HG02571 (cell line): ENCODE results near the gene ATP8A1.
"Not testable (repeated sequence)": the region's sequence is repeated elsewhere in the genome, so short reads cannot be mapped to it uniquely, and the experiment has no call there.

ENCODE experiments used
- ATAC-seq: cut with Tn5 transposase; IDR thresholded peaks from one replicate; pipeline ENCODE4 v1.9.1; 2021; ENCODE audit warnings: mild to moderate bottlenecking, moderate library complexity; ENCODE audit not compliant: unreplicated experiment

The ATP8A1 gene

DNA sequence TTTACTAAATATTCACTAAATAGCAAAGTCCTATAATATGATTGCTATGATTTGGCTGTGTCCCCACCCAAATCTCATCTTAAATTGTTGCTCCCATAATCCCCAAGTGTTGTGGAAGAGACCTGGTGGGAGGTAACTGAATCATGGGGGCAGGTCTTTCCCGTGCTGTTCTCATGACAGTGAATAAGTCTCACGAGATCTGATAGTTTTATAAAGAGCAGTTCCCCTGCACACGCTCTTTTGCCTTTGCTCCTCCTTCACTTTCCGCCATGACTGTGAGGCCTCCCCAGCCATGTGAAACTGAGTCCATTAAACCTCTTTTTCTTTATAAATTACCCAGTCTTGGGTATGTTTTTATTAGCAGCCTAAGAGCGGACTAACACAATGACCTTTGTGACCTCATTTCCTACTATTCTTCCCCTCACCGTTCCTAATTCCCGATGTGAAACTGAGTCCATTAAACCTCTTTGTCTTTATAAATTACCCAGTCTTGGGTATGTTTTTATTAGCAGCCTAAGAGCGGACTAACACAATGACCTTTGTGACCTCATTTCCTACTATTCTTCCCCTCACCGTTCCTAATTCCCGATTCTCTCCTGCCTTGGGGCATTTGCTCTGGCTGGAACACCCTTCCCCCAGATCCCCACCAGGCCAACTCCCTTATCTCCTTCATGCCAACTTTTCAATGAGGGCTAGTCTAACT, 4.2 kb downstream of the ATP8A1 start:
- not testable (repeated sequence) for ATAC-seq

DNA sequence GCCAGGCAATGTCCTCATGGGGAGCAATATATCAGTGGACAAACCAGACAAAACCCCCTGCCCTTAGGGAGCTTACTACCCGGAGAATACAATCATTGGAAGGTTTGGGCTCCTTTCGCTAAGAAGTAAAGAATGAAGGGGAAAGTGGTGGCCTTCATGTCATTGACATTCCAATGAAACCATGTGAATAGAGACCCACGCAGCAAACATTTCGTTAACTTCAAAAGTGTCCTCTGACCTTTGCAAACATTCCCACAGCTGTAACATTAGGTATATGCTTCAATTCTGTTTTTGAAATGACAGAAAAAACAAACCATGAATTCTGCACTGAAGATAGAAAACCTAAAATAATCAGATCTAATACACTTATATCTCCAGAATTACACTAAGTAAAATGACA, 7.0 kb downstream of the ATP8A1 start:
- ATAC-seq, result no peak

DNA sequence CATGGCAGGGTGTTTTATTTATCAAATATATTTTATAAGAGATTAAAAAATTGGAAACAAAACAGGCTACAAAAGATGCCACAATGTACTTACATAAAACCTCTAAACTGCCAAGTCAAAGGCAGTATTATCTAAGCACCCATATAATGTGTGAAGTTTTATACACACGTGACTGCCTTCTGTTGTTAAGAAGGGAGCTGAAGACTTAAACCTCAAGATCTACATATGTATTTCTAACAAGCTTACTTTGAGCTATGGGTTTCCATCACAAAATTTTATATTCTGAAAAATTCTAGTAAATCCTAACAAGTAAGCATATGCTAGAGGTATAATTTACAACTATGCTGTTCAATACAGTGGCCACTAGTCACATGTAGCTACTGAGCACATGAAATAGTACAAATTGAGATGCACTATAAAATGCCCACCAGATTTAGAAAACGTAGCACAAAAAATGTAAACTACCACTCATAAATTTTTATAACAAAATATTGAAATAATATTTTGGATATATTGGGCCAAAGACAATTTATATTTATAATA, 9.8 kb downstream of the ATP8A1 start:
- ATAC-seq, result no peak

DNA sequence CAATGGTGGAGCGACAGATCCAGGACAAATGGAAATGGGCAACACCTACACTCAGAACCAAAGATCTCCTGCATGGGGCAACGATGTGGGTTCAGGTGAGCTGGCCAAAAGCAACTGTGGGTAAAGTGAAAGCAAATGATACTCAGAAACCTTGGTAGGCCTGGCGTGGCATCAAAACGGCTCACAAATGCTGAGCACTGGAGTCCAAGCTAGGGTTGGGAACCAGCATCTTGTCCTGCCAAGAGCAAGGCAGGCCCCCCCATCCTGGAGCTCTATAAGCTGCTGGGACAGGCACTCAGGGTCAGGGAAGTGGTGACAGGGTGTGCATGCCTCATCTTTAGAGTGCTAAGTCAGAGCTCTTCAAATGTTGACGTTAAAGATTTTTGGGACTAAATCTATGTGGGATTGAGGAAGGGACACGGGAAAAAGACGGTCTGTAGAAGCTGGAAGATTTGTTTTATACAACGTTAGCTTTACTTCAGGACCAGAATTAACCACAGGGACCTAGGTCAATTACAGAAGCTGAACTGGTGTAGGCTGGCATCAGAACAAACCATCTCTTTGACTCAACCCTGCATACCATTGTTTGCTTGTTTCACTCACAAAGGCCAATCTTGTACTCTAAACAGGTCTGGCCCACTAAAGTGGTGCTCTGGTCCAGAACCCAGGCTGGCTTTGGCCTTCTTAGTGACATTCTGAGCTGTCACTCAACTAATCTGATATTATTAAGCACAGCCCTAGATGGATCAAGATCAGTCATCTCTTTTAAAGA, 10.7 kb downstream of the ATP8A1 start:
- ATAC-seq, result no peak

DNA sequence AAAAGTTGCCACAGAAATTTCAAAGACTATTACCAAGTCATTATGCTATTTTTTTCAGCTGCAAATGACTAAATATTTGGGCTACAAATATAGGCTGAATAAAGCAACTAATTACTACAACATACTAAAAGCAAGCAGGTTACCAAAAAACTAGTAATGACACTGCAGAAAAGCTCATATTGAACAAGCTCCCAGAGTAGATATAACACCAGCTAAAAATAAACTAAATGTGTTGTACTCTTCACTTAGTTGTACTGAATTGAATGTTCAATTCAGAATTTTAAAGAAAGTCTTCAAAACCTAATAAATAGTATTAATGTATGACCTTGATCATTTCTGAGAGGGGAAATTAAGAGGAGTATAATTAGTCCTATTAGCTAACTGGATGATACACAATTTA, 12.0 kb downstream of the ATP8A1 start:
- ATAC-seq, result no peak

DNA sequence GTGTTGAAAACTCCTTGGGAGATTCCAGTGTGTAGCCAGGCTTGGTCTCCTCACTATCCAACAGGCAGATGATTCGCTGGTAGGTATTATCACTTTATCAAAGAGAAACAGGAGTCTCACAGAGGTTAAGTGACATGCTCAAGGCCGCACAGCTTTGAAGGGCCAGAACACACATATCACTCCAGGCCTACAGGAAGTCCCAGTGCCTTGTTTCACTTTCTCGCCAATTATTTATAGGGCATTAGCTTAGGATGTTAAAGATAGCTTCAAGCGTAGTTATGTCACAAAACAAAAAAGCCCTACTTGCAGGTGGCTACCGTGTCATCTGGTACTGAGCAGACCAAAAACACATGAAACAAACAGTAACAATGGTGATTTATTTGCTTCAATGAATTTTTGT, 13.2 kb downstream of the ATP8A1 start:
- peak; percentile 45 for ATAC-seq

DNA sequence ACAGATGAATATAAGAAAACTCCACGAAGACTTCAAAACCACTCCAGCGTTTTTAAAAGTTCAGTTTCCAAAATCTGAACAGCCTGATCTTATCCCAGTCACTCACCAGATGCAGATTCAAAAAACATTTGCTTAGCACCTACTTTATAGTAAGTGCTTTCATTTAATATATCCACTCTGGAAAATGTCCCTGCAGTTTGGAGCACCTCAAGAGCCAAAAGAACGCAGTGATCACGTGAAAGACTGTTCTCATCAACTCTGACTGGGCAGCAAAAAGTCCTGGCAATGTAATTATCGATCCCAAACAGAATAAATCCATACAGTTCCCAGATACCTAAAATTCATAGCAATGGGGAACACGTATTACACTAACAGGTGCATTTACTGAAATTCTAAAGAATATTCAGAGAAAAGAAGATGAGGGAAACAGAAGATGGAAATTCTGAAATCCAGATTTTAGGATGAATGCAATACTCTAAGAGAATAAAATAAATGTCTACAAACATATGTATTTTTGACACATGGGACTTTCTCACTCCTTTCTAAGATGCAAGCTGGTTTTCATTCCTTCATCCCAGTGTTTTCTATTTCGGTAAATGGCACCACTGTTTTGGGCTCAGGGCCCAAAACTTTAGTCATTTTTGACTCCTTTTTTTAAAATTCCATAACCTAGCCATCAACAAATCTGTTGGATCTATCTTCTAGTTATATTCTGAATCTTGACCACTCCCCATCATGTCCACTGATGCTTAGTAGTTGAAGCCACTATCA, 13.9 kb downstream of the ATP8A1 start:
- ATAC-seq, result no peak

DNA sequence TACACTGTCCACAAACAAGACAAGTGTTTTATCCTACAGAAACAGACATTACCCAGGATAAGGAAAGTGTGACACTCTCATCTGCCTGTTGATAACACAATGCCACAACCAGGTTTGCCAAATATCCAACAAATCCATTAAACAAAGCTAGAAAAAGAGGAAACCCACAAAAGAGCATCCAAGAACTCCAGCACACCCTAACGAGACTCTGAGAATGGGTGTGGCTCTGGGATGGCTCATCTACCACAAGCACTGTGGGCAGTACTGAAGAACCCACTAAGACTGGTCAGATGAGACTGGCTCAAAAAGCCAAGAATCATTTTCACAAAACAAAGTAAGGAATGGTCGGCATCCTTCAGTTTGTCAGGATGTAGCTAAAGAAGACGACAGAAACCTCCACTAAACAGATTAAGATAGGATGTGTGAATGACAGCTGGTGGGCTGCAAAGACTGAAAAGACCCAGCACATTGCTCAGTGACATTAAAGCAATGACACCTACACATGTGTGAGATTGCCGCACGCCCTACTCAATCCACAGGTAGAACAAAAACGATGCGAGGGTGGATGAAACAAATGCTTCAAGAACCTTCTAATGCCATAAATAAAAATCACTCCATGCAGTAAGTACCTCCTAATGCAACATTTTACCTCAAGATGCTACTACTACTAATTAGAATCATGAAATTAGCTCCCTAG, 14.7 kb downstream of the ATP8A1 start:
- peak; percentile 27 for ATAC-seq

DNA sequence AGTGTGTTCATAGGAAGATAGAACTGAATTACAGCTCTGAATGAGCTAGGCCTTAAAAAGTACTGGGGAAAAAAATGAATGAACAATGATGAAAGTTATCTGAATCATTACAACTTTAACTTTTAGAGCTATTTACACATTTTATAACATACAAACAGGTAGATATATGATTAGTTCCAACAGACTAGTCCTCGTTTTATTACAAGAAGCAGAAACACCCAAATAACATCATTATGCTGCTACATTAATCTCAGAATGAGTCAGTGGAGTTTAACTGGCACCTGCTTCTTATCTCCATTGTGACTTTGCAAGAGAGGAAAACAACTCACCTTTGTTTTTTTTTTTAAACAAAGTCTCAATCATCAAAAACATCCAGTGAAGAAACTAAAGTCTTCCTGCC, 15.2 kb downstream of the ATP8A1 start:
- ATAC-seq, result no peak

DNA sequence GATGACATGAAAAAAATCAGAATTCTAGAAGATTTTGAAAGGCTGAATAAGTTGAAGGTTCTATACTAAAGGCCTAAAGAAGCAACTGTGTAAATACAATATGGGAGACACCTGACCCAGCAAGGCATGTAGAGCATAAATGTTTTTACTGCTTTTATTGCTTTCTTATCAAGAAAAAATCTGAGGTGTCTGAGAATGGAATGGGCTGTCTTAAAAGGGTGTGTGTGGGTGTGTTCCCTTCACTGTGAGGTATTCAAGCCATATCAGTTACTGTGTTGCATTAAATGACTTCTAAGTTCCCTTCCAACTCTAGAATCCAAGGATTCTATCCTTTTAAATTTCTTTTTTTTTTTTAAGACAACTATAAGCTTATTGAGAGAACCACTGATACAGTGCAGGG, 15.7 kb downstream of the ATP8A1 start:
- ATAC-seq, result no peak

DNA sequence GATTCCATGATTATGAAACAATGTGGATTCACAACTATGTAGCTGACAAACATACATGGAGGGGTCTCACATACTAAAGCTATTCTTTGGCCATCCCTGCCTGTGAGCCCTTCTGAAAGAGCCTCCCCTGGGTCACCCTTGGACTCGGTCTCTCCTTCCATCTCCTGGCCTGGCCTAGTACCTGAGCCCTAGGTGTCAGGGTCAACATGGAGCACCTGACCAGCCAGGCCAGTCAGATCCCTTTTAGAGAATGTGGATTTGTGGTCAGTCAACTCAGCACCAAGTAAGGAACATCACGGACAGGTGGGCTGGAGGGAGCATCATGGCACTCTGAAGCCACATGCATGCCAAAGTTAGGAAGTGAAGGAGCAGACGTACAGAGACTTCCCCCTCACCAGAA, 16.3 kb downstream of the ATP8A1 start:
- ATAC-seq, result no peak

DNA sequence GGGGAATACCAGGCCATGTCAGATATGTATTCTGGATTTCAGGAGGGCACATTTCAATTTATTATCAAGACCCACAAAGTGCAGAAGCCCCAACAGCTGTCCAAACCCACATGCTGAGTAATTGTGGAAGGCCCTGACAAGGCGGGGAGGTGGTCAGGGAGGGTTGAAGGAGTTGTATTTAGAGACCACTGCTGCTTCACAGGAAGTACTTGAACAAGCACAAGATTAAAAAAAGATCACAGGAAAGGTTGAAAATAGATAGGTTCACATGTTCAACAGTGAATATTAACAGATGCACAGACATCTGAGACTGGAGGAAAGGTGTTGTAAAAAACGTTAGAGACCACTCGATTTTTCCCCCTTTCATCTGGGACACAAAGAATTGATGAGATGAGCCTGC, 17.9 kb downstream of the ATP8A1 start:
- ATAC-seq, result peak; percentile 60

DNA sequence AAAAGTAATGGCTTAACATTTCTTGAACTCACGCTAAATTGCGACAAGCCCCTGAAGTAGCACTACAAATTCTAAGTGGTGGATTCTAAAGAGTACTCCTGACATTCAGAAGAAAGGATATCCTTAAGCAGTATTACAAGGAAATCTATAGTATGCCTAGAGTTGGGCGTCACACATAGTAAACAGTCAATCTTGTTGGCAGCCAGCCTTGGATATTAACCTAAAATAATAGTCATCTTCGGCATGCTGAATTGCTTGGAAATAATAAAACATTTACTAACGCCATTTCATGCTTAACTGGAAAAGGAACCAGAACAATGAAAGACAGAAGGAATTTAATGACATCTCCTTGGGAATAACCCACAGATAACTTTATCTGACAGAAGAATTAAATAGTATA, 18.6 kb downstream of the ATP8A1 start:
- no peak for ATAC-seq

DNA sequence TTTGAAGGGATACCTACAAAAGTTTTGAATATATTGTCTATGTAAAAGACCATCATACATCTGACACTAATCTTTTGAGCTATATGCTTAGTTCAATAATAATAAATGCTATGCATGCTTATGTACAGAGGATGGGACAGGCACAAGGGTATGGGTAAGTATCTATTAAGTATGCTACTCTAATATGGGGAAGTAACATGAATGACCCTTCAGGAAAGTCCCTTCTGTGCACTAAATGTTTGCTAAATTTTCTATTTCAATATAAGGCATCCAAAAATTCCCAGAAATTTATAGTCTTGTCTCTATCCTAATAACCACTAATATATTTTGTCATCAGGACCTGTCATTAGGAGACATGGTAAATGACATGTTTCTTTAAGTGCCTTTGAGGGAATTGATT, 19.0 kb downstream of the ATP8A1 start:
- no peak for ATAC-seq

DNA sequence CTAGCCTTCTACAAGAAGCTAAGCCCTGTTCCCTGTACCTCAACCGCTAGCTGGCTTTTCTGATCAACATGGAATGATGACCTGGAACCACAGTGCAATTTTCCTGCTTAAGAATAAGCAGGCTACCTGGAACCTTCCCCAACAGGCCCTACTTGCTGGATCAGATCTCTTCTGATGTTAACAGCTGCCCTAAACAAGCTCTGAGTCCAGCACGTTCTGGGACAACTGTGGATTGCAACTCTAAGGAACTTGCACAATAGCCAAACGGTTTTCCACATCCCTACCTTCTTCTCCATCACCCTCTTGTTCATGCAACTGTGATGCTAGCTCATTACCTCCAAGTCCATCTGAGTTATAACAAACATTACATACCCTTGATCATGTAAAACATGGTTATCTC, 19.8 kb downstream of the ATP8A1 start:
- no peak for ATAC-seq

DNA sequence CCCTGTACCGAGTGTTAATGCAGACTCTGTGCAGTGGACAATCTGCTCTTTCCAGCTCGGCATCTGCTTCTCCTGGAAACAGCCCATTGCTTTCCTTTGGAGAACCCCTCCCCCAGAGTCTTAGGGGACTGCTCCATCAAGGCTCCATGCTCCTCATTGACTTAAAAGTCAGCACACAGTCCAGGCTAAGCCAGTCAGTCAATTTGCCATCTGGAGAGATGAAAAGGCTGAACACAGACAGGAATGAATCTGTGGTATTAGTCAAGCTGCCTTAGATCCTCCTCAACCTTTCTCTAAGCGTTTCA, 20.3 kb downstream of the ATP8A1 start:
- ATAC-seq, result no peak

DNA sequence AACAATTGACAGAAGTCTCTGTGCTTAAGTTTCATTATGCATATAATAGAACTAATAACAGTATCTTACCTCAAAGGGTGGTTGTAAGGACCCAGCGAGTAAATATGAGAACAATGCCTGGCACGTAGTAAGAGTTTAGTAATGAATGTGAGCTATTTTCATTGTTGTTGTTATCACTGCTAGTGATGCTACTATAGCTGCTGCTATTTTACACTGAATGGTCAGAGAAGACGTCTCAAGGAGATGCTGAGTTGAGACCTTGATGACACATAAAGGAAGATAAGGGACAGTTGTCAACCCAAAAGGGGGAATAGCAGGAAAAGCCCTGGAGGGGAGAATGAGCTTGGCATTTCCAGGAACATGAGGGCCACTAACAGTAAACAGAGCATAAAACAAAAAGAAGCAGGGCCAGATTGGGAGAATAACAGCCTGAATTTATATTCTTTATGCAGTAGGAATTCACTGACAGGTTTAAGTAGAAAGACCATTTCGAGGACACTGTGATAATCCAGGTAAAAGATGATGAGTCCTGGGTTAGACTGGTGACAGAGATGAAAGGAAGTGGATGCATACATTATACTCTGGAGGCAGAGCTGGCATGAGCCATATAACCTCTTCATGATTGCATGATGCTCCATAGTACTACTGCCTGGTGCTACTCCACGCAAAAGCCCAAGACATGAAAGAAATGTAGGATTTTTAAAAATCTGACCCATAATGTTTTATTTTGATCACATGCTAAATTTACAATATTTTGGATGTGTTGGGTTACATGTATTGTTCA, 23.1 kb downstream of the ATP8A1 start:
- ATAC-seq, result peak; percentile 70

DNA sequence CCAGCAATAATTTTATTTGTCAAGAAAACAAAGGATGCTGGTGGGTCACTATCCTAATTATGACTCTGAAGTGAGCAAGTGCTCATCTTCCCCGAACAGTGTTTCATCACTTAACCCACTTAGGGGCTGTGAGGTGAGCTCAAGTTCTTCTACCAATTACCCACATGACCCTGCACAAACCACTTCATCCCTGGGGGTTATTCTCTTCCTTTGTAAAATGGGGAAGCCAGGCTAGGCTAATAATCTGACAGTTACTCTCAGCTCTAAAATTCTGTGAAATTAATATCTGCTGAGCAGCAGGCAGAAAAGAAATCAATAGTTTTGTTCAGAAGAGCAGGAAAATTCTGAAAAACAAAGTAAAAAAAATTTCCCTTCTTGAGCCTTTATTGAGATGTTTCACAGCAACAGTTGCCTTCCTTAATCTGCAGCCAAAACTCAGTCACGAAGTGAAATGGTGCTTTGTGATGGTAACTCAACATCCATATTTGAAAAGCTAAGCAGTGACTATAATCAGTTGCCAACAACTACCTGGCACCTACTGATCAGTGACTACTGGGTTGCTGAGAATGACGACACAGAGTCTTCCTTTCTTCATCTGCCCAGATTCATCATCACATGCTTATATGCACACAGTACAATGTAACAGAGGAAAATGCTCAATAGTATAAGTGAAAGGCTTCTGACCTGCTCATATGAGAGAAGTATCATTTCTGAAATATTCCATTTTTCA, 24.1 kb downstream of the ATP8A1 start:
- no peak for ATAC-seq

DNA sequence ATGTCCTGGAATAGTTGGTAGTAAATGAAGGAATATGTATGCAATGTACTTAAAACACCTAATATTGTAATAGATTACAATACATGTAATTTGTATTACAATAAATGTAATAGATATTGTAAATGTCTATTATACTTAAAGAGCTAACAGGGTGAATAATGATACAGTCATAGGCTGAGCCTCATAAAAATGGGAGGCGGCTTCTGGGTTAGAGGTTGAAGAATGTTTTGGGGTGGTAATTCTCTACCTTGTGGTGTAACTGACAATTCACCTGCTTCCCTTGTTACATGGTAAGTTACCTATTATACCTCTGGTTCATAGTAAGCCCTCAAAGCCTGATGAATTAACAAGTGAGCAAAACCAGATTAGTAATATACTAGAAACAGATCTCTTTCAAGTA, 26.0 kb downstream of the ATP8A1 start:
- ATAC-seq, result no peak

DNA sequence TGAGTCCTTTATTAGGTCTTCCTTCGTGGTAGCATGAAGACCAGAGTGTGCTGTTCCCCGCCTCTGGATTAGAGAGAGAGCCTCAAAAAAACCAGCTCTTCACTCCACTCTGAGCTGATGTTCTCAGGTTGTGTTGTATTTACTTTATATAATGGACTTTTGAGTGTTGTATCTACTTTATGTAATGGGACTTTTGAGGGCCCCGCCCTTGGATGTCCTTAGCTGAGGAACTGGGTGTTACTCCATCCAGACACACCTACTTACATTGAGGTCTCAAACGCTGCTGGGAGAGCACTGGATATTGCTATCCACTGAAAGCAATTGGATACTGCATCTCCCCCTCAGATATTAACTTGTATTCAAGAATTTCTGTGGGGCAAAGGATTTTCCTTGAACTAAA, 28.2 kb downstream of the ATP8A1 start:
- no peak for ATAC-seq
